ENCODE results near the gene PPIL1. TPM values are rescaled to one million over a fixed set of nuclear protein-coding genes. Genes with fewer than 3 reads are reported as not detected.
A peak's percentile ranks its signal among the peaks of the same experiment; 100 is the strongest.
"Not testable (repeated sequence)": the region's sequence is repeated elsewhere in the genome, so short reads cannot be mapped to it uniquely, and the experiment has no call there.

Gene PPIL1
- total RNA-seq, result 35.1 and 44.8 TPM in 2 replicates

- DNase-seq (ENCODE audit: low read depth, low spot score), result peak; percentile 60
Measured at GRCh38 chr6:36874443-36875249, at the start of gene PPIL1. Gene PPIL1, minus strand, starts transcription at chr6:36874803. Its CDS starts 31 bp downstream, at chr6:36874772.

- no peak for DNase-seq (ENCODE audit: low read depth, low spot score)
Measured at GRCh38 chr6:36924131-36924530, 49.5 kb upstream of the PPIL1 start.

GRCh38 chr6:36920546-36920945 lies 45.9 kb upstream of the PPIL1 start:
- DNase-seq (ENCODE audit: low read depth, low spot score), result no peak

GRCh38 chr6:36920049-36920448 lies 45.4 kb upstream of the PPIL1 start:
- DNase-seq (ENCODE audit: low read depth, low spot score), result no peak

- DNase-seq (ENCODE audit: low read depth, low spot score), result no peak
Measured at GRCh38 chr6:36917541-36918193, 43.1 kb upstream of the PPIL1 start.

- no peak for DNase-seq (ENCODE audit: low read depth, low spot score)
Measured at GRCh38 chr6:36916126-36916525, 41.5 kb upstream of the PPIL1 start.

GRCh38 chr6:36915599-36915998 lies 41.0 kb upstream of the PPIL1 start:
- no peak for DNase-seq (ENCODE audit: low read depth, low spot score)

GRCh38 chr6:36914227-36914794 lies 39.7 kb upstream of the PPIL1 start:
- DNase-seq (ENCODE audit: low read depth, low spot score), result peak; percentile 65

GRCh38 chr6:36913082-36913481 lies 38.5 kb upstream of the PPIL1 start:
- DNase-seq (ENCODE audit: low read depth, low spot score), result no peak

- DNase-seq (ENCODE audit: low read depth, low spot score), result no peak
Measured at GRCh38 chr6:36912586-36912985, 38.0 kb upstream of the PPIL1 start.

GRCh38 chr6:36912030-36912454 lies 37.4 kb upstream of the PPIL1 start:
- DNase-seq (ENCODE audit: low read depth, low spot score), result no peak

- DNase-seq (ENCODE audit: low read depth, low spot score), result no peak
Measured at GRCh38 chr6:36908747-36909146, 34.1 kb upstream of the PPIL1 start.

GRCh38 chr6:36907781-36908180 lies 33.2 kb upstream of the PPIL1 start:
- no peak for DNase-seq (ENCODE audit: low read depth, low spot score)

- no peak for DNase-seq (ENCODE audit: low read depth, low spot score)
Measured at GRCh38 chr6:36906539-36907325, 32.1 kb upstream of the PPIL1 start.

- DNase-seq (ENCODE audit: low read depth, low spot score), result no peak
Measured at GRCh38 chr6:36904851-36905393, 30.3 kb upstream of the PPIL1 start.

- DNase-seq (ENCODE audit: low read depth, low spot score), result no peak
Measured at GRCh38 chr6:36904114-36904513, 29.5 kb upstream of the PPIL1 start.

GRCh38 chr6:36897609-36898008 lies 23.0 kb upstream of the PPIL1 start:
- DNase-seq (ENCODE audit: low read depth, low spot score), result no peak

GRCh38 chr6:36893976-36894932 lies 19.7 kb upstream of the PPIL1 start:
- DNase-seq (ENCODE audit: low read depth, low spot score), result no peak

GRCh38 chr6:36891153-36891552 lies 16.6 kb upstream of the PPIL1 start:
- DNase-seq (ENCODE audit: low read depth, low spot score), result not testable (repeated sequence)

GRCh38 chr6:36890112-36890663 lies 15.6 kb upstream of the PPIL1 start:
- DNase-seq (ENCODE audit: low read depth, low spot score), result no peak

All from pulmonary artery endothelial cell (primary cell).